ENCODE results near the gene RHOJ.
"Not testable (repeated sequence)": the region's sequence is repeated elsewhere in the genome, so short reads cannot be mapped to it uniquely, and the experiment has no call there.

The RHOJ gene

DNA sequence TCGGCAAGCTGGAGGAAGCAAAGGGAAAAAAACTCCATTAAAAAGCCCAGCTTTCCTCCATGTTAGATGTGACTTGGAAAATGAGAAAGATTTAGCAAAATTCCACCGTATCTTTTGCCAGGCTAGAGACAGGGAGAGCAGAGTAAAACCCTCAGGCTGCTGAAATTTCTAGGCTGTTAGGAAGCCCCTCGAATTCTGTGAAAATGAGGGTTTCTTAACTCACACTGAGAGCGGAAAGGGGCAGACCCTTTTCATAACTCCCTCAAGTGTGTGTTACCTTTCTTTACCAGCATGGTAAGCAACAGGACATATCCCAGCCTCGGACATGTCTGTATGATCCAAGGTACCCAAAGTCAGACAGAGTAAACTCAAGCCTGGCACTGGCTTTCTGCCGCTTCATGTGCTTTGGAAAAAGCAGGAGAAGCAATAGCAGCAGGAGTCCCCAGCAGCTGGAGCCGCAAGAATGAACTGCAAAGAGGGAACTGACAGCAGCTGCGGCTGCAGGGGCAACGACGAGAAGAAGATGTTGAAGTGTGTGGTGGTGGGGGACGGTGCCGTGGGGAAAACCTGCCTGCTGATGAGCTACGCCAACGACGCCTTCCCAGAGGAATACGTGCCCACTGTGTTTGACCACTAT is at the start of gene RHOJ:
Gene RHOJ (plus strand): TSS at position 37 of the 637 bp plus-strand sequence. CDS start 427 bp downstream, at position 464.
- no peak for DNase-seq

DNA sequence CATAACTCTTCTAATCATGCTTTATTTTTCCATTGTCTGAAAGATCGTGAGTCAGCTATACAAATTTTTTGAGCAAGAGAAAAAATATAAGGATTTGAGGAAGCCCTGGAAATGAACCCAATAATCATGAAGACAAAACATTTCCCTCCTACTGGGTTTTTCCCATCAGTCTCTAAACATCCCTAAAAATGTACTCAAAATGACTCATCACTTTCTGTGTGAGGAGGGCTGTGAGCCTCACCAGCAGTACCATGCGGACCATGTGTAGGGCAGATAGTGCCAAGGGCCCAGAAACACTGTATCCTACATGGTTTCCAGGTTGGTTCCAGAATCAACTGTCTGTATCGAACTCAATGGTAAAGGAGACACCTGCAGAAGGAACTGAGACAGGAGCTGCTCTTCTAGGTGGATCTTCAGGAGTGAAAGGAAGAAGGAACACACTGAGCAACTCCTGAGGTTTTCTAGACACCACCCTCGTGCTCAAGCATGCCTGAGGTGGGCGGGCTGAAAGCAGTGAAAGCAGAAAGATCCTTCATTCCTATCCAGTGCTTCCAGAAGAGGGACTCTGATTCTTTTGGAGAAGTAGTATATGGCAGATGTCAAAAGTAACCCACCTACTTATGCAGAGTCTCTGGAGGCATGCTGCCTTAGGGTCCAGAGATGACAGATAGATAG is 48.6 kb upstream of the RHOJ start:
- no peak for DNase-seq

DNA sequence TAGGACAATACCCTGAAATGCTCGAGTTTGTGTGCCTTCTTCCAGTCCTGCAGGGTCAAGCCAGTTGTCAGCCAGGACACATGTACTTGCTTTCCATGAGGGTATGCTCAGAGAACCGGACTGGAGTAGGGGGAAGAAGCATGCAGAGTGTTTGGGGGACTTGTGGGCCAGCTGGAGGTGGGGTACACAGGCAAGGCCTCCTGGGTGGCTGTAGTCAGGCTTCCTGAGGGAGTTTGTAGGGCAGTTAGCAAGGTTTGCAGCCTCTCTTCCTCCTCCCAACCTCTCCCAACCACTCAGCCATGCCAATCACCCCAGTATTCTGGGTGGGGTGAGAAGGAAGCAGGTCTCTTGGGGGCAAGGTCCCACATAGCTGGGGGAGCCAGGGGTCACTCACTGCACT is 47.0 kb upstream of the RHOJ start:
- no peak for DNase-seq

DNA sequence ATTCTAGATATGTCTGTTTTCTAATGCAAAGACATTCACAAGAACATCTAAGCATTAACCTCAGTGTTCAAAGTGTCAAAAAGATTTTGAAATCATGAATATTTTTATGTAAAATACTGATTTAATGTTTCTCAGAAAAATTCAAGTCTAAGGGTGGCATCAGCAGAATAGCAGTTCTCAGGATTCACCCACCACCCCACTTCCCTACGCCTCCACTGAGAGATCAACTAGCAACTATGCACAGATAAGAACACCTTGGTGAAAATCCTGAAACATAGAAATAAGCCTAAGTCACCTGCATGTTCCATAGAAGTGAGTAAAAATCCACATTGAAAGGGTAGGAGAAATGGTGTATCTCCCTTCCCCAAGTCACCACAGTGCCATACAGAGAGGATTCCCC is 40.9 kb upstream of the RHOJ start:
- DNase-seq = no peak

DNA sequence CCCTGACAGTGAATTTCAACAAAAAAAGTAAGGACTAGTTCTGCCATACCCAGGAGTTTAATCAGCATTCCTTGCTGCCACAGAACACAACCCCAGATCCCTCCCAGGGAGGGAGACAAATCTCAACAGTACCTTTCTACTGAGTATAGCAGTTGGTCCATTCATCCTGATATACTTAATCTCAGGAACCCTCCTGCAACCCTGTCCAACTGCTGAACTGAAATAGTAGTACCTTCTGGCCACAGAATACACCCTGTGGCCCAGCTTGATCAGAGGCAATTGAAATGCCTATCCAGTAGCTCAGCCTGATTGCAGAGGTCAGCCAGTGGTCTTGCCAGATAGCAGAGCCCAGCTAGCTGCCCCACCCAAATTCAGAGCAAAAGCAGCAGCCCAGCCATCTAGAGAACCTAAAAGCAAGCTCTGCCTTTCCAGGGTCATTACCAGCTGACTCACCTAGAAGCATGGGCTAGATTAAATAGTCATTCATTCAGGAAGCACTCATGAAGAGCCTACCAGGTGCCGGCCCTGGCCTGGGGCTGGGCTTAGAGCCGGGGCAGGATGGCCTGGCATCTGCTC is 40.0 kb upstream of the RHOJ start:
- DNase-seq = no peak

DNA sequence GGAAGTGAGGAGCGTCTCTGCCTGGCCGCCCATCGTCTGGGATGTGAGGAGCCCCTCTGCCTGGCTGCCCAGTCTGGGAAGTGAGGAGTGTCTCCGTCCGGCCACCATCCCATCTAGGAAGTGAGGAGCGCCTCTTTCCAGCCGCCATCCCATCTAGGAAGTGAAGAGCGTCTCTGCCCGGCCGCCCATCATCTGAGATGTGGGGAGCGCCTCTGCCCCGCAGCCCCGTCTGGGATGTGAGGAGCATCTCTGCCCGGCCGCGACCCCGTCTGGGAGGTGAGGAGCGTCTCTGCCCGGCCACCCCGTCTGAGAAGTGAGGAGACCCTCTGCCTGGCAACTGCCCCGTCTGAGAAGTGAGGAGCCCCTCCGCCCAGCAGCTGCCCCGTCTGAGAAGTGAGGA is 39.0 kb upstream of the RHOJ start:
- not testable (repeated sequence) for DNase-seq

DNA sequence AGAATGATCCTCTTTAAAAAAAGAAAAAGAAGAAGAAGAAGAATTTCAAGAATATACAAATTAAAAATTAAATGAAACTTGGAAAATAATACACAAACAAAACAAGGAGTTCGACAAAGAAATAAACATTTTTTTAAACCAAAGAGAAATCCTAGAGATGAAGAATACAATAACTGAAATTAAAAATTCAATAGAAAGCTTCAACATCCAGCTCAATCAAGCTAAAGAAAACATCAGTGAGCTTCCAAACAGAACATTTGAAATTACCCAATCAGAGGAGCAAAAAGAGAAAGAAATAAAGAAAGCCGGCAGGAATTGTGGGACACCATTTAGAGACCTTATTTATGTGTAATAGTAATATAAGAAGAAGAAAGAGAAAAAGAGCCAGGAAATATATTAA is 37.2 kb upstream of the RHOJ start:
- DNase-seq = no peak

DNA sequence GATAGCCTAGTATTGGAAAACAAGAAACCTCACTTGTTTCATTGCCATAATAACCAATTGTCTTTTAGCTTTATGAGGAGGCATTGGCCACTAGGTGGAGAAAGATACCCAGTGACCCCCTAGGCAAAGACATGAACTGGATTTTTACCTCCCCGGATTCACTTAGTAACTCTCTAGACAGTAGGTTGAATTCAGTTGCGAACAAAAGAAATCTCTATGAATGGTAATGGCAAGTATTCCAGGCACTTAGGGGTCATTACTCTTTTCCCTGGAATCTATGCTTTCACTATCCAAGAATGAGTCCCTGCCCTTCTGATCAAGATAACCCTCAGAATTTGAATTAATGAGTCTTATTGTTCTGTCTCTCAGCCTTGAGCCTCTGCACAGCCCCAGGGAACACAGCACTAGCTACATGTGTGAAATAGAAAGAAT is 29.5 kb upstream of the RHOJ start:
- DNase-seq = no peak

DNA sequence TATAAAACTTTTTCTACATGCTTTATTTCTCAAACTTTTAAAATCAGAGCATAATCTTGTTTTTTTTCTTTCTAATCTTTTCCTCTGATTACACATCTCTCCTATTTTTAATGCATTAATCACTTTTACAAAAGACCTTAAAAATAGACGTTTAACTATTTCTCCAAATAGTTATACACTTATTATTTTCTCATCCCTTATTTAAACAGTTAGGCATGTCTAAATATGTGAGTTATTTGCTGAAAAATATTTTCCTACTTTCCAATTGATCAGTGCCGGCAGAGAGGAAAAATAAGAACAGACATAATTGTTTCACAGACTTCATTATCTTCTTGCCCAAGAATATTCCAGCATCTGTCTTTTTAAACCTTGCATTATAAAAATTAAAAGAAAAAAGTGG is 28.7 kb upstream of the RHOJ start:
- no peak for DNase-seq

DNA sequence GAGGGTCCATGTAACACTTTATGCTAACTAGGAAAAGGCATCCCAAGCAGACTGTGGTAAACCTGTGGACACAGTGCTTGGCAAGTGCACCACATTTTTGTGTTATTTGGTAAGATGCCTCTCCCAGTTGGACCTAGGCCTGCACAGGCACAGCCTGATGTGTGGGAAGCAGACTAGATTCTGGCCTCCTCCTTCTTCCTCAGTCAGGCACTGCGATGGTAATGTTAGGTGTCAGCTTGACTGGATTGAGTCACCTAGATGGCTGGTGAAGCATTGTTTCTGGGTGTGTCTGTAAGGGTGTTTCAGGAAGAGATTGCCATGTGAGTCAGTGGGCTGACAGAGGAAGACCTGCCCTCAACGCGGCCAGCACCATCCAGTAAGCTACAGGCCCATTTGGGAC is 25.3 kb upstream of the RHOJ start:
- DNase-seq = no peak

DNA sequence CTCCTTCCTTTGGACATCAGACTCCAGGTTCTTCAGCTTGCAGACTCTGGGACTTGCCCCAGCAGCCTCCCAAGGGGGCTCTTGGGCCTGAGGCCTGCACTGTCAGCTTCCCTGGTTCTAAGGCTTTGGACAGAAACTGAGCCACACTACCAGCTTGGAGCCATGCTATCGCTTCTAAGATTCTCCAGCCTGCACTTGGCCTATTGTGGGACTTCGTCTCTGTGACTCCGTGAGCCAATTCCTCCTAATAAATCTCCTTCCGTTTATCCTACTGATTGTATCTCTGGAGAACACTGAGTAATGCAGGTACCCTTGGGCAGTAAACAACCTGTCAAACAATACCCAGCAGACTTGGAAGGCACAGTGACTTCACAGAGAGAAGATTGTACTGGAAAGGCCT is 24.9 kb upstream of the RHOJ start:
- no peak for DNase-seq

DNA sequence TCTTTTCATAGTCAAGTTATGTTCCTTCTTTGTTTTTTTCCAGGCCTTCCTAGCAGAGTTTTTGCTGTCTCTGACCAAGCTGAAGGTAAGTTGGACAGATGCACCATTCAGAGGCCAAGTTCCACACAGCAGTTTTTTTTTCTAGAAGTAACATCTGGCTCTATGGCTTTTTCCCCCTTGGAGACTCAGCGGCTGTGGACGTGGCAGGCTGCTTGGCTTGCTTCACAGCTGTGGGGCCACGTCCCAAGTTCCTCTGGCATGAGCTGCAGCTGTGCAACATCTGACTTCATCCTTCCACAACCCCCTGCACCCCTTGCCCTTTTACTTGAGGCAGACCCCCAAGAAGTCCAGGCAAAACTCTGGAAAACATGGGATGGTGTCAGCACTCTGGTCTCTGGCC is 24.2 kb upstream of the RHOJ start:
- DNase-seq = no peak

DNA sequence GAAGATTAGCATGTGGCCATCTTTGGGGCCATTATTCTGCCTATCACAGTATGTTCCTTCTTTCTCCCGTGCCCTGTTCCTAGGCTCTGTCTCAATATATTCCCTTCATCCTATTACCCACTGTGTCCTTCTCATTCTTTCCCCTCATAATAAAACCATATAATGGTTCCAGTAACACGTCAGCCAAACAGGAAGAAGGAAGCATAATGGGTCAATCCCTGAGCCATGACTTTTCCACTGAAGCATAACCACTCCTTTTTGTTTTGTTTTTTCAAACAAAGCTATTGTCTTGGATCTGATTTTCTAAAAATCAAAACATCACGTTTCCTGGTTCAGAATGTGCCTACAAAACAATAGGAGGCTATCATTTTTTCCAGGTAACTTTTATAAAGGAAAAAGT is 21.3 kb upstream of the RHOJ start:
- DNase-seq = no peak

DNA sequence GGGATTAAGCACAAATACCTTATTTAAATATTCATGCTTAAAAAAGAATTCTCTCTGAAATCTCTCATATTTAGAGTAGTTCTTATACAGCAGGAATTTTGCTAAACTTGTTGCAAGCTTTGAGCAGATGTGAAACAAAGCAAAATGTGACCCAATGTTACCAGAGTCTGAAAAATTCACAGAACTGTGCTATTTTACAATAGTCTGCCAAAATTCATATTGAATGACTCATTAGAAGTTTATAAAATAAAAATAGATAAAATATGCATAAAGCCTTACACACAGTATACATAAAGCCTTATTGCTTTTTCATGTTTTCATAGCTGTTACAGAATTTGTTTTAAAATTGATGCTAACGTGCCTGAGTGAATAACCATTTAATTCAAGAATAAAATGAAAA is 17.8 kb upstream of the RHOJ start:
- no peak for DNase-seq

DNA sequence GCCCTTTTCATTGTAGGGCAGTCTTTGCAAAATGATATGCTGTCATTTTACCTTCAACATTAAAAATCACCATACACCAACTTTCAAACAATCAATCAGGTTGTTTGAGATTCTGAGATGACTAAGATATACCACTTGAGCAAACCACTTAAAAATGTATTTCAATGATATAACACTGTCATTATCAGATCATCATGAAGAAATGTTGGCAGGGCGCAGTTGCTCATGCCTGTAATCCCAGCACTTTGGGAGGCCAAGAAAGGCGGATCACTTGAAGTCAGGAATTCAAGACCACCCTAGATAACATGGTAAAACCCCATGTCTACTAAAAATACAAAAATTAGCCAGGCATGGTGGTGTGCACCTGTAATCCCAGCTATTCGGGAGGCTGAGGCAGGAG is 13.0 kb upstream of the RHOJ start:
- DNase-seq = no peak

DNA sequence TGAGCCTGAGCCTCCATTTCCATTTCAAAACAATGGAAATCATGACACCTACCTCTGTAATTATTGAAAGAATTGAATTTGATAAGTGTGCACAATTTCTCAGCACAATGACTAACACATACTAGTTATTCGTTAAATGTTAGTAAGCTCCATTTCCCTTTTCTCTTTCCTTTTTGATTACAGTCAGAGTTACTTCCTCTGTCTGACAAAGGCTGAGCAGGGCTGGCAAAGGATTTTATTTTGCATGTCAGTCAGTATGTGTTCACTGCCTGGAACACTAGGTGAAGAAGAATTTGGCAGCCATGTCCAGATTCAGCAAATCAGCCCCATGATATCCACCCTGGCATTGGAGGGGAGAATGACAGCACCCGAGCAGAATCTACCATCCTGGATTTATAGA is 12.2 kb upstream of the RHOJ start:
- no peak for DNase-seq

DNA sequence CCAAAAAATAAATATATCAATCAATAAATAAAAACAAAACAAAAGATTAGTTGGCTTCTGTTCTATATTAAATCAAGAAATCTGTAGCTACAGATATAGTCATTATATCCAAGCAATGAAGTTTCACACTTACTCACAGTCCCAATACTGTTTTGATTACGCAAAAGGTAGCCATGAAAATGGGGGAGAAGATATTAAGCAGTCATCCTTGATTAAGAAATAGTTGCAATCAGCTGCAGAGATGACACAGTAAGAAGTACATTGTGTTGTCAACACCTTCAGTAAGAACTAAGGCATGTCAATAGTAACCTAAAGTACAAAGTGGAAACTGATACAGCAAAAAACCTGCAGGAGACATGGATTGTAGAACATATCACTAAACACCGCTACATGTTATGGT is 11.0 kb upstream of the RHOJ start:
- DNase-seq = no peak

DNA sequence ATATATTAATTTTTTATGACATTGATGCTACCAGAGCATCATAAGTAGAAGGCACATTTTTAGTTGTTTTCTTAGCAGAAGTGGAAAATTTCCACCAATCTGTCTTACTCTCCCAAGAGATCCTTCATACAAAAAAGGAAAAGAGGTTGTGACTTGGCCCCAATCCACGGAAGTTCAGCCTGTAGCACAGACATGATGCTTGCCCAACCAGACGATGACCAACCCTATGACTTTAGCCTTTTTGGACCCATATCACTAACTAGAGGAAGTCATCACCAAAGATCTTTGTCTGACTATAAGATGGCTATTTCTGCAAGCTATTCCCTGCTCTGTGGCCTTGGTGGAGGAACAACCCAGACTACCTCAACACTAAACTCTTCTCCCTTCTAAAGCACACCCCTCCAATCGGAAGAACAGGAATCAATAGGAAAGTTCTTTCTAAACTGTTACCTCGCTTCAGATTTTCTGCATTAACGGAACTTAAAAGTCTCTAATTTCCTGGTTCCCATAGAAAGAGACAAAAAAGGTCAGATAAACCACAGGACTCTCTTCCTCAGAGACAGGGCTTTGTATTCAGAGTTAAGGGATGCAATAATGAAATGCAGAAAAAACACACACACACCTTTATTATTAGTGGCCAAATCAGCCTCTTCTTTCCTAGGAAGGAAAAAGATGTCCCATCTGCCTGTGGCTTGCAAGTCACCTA is 4.1 kb upstream of the RHOJ start:
- DNase-seq = no peak

DNA sequence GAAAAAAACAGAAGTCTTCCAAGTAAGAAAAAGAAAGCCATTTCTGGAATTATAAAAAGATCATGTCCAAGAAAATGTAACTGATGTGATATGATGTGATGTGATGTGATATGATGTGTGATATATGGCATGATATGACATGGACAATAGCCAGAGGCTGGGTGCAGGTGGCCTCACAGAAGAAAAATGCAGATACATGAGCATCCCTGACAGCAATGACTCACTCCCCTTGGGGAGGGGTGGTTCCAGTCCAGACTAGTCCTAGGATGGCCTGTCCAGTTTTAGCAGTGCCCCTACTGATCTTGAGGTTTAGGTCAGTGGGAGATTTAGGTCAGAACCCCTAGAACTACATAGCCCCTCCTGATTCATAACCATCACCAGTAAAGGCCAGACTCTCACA is 3.5 kb upstream of the RHOJ start:
- no peak for DNase-seq

DNA sequence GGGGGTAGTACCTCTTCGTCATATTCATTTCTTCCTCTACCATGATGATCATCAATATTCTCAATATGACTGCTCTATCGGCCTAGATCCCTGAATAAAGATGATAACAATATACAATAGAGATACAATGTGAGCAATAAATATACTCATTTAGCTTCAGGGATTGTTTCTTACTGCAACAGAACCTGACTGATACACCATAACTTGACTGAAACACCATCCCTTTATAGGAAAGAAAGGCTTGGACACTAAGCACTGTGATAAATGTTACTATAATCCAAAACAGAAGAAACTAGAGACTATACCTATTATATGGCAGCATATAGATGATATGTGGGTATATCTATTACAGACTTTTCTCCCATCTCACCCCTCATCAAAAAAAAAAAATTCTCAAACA is 1.2 kb upstream of the RHOJ start:
- no peak for DNase-seq

DNA sequence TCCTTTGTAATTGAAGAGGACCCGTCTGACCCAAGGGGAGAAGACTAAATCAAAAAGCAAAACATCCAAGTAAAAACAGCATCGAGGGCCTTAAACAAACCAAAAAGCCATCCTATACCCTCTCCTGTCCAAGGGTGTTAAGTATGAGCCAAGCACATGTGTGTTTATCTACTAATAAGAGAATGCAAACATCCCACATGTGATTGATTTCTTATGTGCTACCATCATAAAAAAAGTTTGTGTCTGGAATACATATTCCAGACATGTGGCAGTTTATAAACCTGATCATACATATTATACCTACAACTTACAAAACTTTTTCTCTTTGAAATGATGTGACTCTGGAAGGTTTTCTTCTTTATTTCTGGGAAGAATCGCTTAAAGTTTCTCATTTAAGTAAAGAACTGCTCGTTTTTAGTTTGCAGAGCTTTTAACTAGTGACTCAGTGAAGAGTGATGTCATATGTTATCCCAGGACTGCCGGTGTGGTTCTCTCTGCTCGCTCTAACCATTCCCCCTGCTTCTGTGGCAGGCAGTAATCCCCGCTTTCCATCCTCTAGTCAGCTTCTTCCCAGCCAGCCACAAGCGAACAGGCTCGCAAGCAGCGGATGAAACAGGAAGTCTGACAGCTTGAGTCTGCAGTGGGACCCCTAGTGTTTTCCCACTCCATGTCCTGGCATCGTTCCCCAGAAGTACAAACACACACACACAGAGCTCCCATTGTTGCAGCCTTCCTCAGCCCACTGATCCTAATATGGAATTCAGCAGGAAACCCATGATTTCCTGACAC is 431 bp upstream of the RHOJ start:
- DNase-seq = no peak

DNA sequence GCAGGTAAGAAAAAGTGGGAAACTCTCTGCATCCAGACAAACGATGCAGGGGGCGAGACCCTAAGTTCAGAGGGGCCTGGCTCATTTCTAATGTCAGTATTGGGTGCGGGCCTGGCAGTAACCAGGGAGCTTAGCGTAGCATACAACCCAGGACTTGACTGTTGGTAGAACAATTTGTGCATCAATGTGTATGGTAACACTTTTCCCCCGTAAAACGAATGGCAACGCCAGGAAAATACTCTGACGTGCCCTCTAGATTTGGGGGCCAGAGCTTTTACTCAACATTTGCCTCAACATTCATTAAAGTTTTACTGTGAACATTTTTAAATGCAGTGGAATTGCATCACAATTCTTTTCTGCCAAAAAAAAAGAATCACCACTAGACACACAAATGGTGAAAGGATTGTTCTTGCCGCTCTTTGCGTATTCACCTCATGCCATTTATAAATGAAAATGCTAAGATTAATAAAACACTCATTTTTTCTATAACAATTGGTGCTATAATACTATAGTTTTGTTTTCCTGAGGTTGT is 867 bp downstream of the RHOJ start:
- DNase-seq = no peak

DNA sequence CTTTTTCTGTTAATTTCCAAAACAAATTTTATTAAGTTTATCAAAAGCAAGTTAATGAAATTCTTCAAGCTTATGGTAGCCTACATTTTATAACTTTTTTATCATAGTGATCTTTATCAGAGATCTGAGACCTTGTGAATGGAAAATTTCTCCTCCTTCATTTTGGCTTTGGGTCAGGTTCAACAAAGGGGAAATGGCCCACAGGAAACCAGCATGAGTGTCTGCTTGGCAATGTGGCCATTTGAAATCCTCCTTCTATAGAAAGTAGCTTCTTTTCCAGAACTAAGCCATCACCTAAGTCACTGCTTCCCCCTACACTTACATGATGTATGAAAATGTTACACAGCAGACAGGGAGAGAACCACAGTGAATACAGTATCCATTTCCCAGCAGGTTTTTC is 1.6 kb downstream of the RHOJ start:
- no peak for DNase-seq
